Mucosa of stomach (tissue), 1 donor: ENCODE measurements around the gene CD3G.
A peak's percentile ranks its signal among the peaks of the same experiment; 100 is the strongest.

Source experiments
- H3K27me3 ChIP-seq: one replicate; pipeline ENCODE4 v1.7.0; 2013; ENCODE audit warnings: mild to moderate bottlenecking, low read length; ENCODE audit not compliant: control insufficient read depth, insufficient read depth
- H3K36me3 ChIP-seq: one replicate; pipeline ENCODE4 v1.7.0; 2013; ENCODE audit warnings: low read length; ENCODE audit not compliant: control insufficient read depth, insufficient read depth
- H3K4me1 ChIP-seq: one replicate; pipeline ENCODE4 v1.7.0; 2013; ENCODE audit warnings: mild to moderate bottlenecking, low read length; ENCODE audit not compliant: control insufficient read depth, insufficient read depth
- H3K4me3 ChIP-seq: one replicate; pipeline ENCODE4 v1.7.0; 2013; ENCODE audit warnings: low read length
- H3K9ac ChIP-seq: one replicate; pipeline ENCODE4 v1.7.0; 2013; ENCODE audit warnings: mild to moderate bottlenecking, low read length, moderate library complexity
- H3K9me3 ChIP-seq: one replicate; pipeline ENCODE4 v1.7.0; 2013; ENCODE audit warnings: mild to moderate bottlenecking, low read length, moderate library complexity; ENCODE audit not compliant: control insufficient read depth
- donor health status: Pancreatic carcinoma.

The CD3G gene

GRCh38 chr11:118359295-118359958, 15.3 kb downstream of the CD3G start, which contains the start of gene UBE4A:
TSS of gene UBE4A (plus strand) at chr11:118359600. CDS start at chr11:118365081, 5,481 bp downstream.
- H3K36me3 ChIP-seq = no peaks in the 10 kb centered on the region
- H3K27me3 ChIP-seq = no peaks in the 10 kb centered on the region
- no peaks in the 10 kb centered on the region for H3K9me3 ChIP-seq
- H3K9ac ChIP-seq = peak within 1 kb of the TSS; percentile 82
- peak within 1 kb of the TSS; percentile 68 for H3K4me3 ChIP-seq
- H3K4me1 ChIP-seq = no peaks in the 10 kb centered on the region

DNA sequence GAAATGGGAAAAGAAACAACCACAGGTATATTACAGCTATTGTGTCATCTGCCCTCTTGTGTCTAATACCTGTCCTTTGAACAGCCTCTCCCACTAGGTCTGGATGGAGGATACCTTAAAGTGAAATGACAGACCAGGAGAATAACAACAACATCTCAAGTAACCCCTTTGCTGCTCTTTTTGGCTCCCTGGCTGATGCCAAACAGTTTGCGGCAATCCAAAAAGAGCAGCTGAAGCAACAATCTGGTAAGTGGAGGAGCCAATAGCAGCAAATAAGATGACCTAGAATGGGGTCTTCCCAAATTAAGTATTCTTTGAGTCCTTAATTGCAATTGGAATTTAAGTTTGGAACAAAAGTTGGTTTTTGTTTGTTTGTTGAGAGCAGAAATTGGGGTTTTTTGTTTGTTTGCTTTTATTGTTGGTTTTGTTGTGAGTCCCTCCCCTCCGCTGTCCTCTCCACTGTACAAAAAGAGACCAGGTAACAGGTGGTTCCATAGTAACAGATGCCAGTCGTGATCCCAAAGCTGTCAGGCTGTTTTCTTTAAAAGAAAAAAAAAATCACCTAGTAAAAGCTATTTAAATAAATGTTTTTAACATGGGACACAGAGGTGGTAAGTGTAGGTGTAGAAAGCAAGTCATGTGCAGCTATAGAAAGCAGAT, 20.9 kb downstream of the CD3G start:
- Histone ChIP-seq H3K36me3 (peaks cover 7% of the 10 kb centered on the region), H3K27me3 (no peaks in the 10 kb centered on the region), H3K9me3 (no peaks in the 10 kb centered on the region), H3K4me3 (no peak overlapping the region), H3K4me1 (no peaks in the 10 kb centered on the region), H3K9ac (no peak overlapping the region)

- Histone ChIP-seq H3K27me3 (no peaks in the 10 kb centered on the region), H3K4me3 (no peak overlapping the region), H3K4me1 (no peaks in the 10 kb centered on the region), H3K9me3 (no peaks in the 10 kb centered on the region), H3K36me3 (peaks cover 7% of the 10 kb centered on the region), H3K9ac (no peak overlapping the region)
Measured at GRCh38 chr11:118366287-118366686, 22.1 kb downstream of the CD3G start.

- H3K36me3 ChIP-seq = peaks cover 23% of the 10 kb centered on the region
- no peak overlapping the region for H3K9ac ChIP-seq
Measured at GRCh38 chr11:118370774-118371173, 26.6 kb downstream of the CD3G start.

GRCh38 chr11:118373263-118373662, 29.1 kb downstream of the CD3G start:
- H3K9me3 ChIP-seq = no peaks in the 10 kb centered on the region
- H3K36me3 ChIP-seq = peaks cover 25% of the 10 kb centered on the region
- no peak overlapping the region for H3K4me3 ChIP-seq
- no peaks in the 10 kb centered on the region for H3K4me1 ChIP-seq
- H3K27me3 ChIP-seq = no peaks in the 10 kb centered on the region
- no peak overlapping the region for H3K9ac ChIP-seq

More at GRCh38 chr11:118370774-118371173, 26.6 kb downstream of the CD3G start:
- Histone ChIP-seq H3K27me3 (no peaks in the 10 kb centered on the region), H3K9me3 (no peaks in the 10 kb centered on the region), H3K4me3 (no peak overlapping the region), H3K4me1 (no peaks in the 10 kb centered on the region)

- H3K4me1 ChIP-seq = no peaks in the 10 kb centered on the region
- H3K9ac ChIP-seq = no peak overlapping the region
- peaks cover 20% of the 10 kb centered on the region for H3K36me3 ChIP-seq
- H3K27me3 ChIP-seq = no peaks in the 10 kb centered on the region
- H3K9me3 ChIP-seq = no peaks in the 10 kb centered on the region
- H3K4me3 ChIP-seq = no peak overlapping the region
Measured at GRCh38 chr11:118373871-118374270, 29.7 kb downstream of the CD3G start.

DNA sequence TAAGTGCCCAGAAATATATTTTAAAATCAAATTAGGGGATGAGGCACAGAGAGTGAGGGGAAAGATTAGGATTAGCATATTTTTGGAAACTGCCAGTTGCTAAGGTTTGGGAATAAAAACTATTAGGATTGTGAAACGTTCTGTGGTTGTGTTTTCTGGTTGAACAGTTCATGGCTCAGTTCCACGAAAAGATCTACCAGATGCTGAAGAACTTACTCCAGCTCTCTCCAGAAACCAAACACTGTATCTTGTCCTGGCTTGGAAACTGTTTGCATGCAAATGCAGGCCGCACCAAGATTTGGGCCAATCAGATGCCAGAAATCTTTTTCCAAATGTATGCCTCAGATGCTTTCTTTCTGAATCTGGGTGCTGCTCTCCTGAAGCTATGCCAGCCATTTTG, 30.6 kb downstream of the CD3G start:
- Histone ChIP-seq H3K4me1 (no peaks in the 10 kb centered on the region), H3K9me3 (no peaks in the 10 kb centered on the region), H3K4me3 (no peak overlapping the region), H3K36me3 (peaks cover 23% of the 10 kb centered on the region), H3K9ac (no peak overlapping the region), H3K27me3 (no peaks in the 10 kb centered on the region)

DNA sequence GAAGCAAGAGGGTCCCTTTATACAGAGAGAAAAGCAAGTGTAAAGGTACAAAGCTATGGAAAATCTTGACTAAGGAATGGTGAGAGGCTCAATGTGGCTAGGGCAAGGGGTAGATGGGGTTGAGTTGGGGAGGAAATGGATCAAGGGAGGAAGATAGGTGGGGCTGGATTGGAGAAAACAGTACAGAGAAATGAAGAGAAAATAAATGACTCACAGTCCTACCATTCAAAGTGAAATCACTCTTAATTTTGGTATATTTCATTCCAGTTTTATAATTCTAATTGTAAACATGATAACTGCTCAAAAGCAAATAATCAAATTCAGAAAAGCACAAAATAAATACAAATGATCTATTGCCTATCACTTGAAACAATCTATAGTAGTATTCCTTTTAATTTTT, 31.8 kb downstream of the CD3G start:
- H3K27me3 ChIP-seq = no peaks in the 10 kb centered on the region
- no peak overlapping the region for H3K4me3 ChIP-seq
- no peak overlapping the region for H3K9ac ChIP-seq
- H3K4me1 ChIP-seq = no peaks in the 10 kb centered on the region
- H3K36me3 ChIP-seq = peaks cover 23% of the 10 kb centered on the region
- no peaks in the 10 kb centered on the region for H3K9me3 ChIP-seq

DNA sequence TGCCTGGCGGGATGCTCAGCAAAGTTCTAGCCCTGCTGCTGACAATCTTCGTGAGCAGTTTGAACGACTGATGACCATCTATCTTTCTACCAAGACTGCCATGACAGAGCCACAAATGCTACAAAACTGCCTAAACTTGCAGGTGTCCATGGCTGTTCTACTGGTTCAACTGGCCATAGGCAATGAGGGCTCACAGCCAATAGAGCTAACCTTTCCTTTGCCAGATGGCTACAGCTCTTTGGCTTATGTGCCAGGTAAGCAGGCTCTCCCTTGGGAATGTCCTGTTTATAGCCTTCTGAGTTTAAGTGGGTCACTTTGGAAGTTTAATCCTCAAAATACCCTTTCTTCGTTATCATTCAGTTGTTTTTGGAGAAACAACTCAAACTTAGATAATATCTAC, 35.4 kb downstream of the CD3G start:
- H3K27me3 ChIP-seq = no peaks in the 10 kb centered on the region
- no peak overlapping the region for H3K4me3 ChIP-seq
- peaks cover 16% of the 10 kb centered on the region for H3K36me3 ChIP-seq
- H3K9ac ChIP-seq = no peak overlapping the region
- no peaks in the 10 kb centered on the region for H3K4me1 ChIP-seq
- no peaks in the 10 kb centered on the region for H3K9me3 ChIP-seq

DNA sequence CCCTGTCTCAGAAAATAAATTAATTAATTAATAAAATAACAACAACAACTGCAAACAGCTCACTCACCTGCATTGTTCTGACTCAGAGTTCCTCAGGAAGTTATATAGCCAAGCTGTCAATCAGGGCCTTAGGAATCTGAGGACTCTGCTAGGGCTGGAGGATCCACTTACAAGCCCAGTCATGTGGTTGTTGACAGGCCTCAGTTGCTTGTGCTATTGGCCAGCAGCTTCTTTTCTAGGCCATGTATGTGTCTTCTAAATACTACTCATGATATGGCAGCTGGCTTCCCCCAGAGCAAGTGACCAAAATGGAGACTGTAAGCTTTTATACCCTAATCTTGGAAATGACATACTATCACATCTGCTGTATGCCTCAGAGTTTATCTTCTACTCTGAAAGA, 36.4 kb downstream of the CD3G start:
- Histone ChIP-seq H3K4me1 (no peaks in the 10 kb centered on the region), H3K36me3 (peaks cover 12% of the 10 kb centered on the region), H3K4me3 (no peak overlapping the region), H3K9ac (no peak overlapping the region), H3K9me3 (no peaks in the 10 kb centered on the region), H3K27me3 (no peaks in the 10 kb centered on the region)

- H3K27me3 ChIP-seq = no peaks in the 10 kb centered on the region
- H3K4me3 ChIP-seq = no peak overlapping the region
- H3K9me3 ChIP-seq = no peaks in the 10 kb centered on the region
- H3K4me1 ChIP-seq = no peaks in the 10 kb centered on the region
- peaks cover 13% of the 10 kb centered on the region for H3K36me3 ChIP-seq
- H3K9ac ChIP-seq = no peak overlapping the region
Measured at GRCh38 chr11:118382954-118383353, 38.8 kb downstream of the CD3G start.

DNA sequence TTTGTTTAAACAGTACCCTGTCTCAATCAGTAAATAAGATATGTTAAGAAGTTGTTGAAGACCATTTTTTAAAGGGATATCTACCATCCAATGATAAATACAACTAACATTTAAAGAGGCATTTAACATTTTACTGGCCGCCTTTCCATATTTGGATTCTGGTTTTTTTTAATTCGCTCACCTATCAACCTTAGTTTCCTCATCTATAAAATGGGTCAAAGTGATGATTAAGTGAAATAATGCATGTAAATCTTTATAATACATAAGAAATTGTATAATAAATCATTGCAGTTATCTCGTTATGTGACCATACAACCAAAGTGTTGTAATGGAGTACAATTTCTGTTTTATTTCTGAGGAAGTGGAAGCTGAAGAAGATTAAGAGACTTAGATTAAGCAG, 39.5 kb downstream of the CD3G start:
- no peak overlapping the region for H3K9ac ChIP-seq
- H3K4me1 ChIP-seq = no peaks in the 10 kb centered on the region
- H3K4me3 ChIP-seq = no peak overlapping the region
- peaks cover 13% of the 10 kb centered on the region for H3K36me3 ChIP-seq
- H3K27me3 ChIP-seq = no peaks in the 10 kb centered on the region
- H3K9me3 ChIP-seq = no peaks in the 10 kb centered on the region
